ENCODE measurements around the gene ZBTB7C. TPM values are rescaled to one million over a fixed set of nuclear protein-coding genes. Genes with fewer than 3 reads are reported as not detected.

Gene ZBTB7C
- total RNA-seq, 2 experiments from 2014 or later, result not detected

DNA sequence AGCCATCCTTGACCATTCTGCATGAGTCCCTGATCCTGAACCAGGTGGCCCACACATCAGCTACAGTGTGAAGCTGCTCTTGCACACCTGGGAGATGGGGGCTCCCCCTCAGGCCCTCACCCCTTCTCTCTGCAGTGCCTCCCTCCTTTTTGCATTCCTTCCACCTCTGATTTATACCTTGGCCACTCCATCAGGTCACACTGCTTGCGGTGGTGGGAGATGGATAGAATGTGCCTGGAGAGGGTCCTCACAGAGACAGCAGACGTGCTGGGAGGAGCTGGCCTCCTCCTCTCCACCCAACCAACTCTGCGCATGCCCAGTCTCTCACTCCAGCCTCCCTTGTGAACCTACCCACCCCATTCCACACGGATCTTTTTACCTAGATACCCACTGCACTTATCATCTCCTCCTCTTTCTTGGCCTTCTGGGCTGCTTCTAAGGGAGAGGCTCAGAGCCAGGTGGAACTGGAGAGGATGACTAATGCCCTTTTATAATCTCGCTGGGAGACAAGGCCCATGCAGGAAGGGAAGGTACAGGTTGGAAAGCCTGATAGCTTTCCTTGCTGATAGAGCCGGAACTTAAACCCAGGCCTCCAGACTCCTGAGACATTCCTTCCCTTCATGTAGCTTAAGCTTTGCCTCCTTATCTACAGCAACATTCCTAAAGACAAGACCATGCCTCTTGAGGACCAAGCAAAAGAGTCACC lies 205.1 kb downstream of the ZBTB7C start:
- DNase-seq (ENCODE audit: low spot score), result no peak
- Histone ChIP-seq H3K4me1 (ENCODE audit: insufficient read depth, low read length, poor library complexity, severe bottlenecking) (no peaks in the 10 kb centered on the region), H2AFZ (ENCODE audit: low read length) (no peak overlapping the region), H3K9me2 (ENCODE audit: insufficient read depth, low read length) (no peaks in the 10 kb centered on the region), H3K79me2 (ENCODE audit: insufficient read depth, low read depth, low read length) (no peaks in the 10 kb centered on the region), H3K36me3 (ENCODE audit: insufficient read depth, low read length) (no peaks in the 10 kb centered on the region), H3K27ac (ENCODE audit: low read depth, low read length, poor library complexity, severe bottlenecking) (no peak overlapping the region), H4K20me1 (ENCODE audit: insufficient read depth, low read length) (no peaks in the 10 kb centered on the region), H3K4me3 (ENCODE audit: low read depth, low read length, poor library complexity, severe bottlenecking) (no peak overlapping the region), H3K4me2 (ENCODE audit: low read length) (no peak overlapping the region), H3K9me3 (ENCODE audit: low read length) (no peaks in the 10 kb centered on the region)
- intact Hi-C loops (cut with micrococcal nuclease; ENCODE audit: unreplicated experiment), result no loop called here
- no TSS peak for BruUV-seq (replicated peaks)
- TF ChIP-seq EZH2phosphoT487 (IDR thresholded peaks at IDR 0.05; ENCODE audit: borderline replicate concordance, low read depth, low read length), result no peak
- TF ChIP-seq, protein P1, sequence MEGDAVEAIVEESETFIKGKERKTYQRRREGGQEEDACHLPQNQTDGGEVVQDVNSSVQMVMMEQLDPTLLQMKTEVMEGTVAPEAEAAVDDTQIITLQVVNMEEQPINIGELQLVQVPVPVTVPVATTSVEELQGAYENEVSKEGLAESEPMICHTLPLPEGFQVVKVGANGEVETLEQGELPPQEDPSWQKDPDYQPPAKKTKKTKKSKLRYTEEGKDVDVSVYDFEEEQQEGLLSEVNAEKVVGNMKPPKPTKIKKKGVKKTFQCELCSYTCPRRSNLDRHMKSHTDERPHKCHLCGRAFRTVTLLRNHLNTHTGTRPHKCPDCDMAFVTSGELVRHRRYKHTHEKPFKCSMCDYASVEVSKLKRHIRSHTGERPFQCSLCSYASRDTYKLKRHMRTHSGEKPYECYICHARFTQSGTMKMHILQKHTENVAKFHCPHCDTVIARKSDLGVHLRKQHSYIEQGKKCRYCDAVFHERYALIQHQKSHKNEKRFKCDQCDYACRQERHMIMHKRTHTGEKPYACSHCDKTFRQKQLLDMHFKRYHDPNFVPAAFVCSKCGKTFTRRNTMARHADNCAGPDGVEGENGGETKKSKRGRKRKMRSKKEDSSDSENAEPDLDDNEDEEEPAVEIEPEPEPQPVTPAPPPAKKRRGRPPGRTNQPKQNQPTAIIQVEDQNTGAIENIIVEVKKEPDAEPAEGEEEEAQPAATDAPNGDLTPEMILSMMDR (conservative IDR thresholded peaks at IDR 0.05; ENCODE audit: low read length), result no peak
- ChIA-PET CTCF (ENCODE audit: unreplicated experiment) (no interaction called here), POLR2A (no interaction called here)

DNA sequence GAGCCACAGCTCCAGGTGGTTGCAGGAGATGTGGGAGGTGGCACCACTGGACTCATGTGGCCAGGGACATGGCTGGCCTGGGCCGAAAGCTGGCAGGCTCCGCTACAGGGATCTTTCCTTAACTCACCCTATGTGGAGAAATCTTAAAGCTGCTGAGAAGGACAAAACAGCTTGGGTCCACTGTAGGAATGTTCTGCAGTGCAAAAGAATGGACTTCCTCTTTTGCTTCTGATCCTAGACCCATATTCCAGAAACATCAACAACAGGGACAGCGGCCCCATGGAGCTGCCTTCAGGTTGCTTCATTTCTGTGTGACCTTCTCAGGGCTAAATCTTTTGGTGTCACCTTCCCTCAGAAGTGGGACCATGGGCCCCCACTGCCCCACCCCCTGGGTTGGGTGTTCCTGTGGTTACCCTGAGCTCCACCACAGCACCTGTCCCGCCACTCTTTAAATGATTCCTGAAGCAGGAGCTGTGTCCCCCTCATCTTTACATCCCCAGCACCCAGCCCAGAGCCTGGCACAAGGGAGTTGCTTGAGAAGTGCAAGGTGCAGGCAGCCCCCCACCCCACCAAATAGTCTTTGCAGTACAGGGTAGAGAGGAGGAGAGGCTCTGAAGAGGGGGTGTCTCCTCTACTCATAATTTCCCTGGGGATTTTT lies 205.8 kb downstream of the ZBTB7C start:
- intact Hi-C loops (cut with micrococcal nuclease; ENCODE audit: unreplicated experiment), result no loop called here
- no peaks in the 10 kb centered on the region for H3K36me3 ChIP-seq (ENCODE audit: insufficient read depth, low read length)
- H2AFZ ChIP-seq (ENCODE audit: low read length), result no peak overlapping the region
- H3K27ac ChIP-seq (ENCODE audit: low read depth, low read length, poor library complexity, severe bottlenecking), result no peak overlapping the region
- H3K79me2 ChIP-seq (ENCODE audit: insufficient read depth, low read depth, low read length), result no peaks in the 10 kb centered on the region
- BruUV-seq (replicated peaks), result no TSS peak
- TF ChIP-seq EZH2phosphoT487 (IDR thresholded peaks at IDR 0.05; ENCODE audit: borderline replicate concordance, low read depth, low read length), result no peak
- TF ChIP-seq, protein P1 (conservative IDR thresholded peaks at IDR 0.05; ENCODE audit: low read length), result no peak
- DNase-seq (ENCODE audit: low spot score), result no peak
- H3K4me3 ChIP-seq (ENCODE audit: low read depth, low read length, poor library complexity, severe bottlenecking), result no peak overlapping the region
- H3K9me3 ChIP-seq (ENCODE audit: low read length), result no peaks in the 10 kb centered on the region
- ChIA-PET CTCF (ENCODE audit: unreplicated experiment) (no interaction called here), POLR2A (no interaction called here)
- no peak overlapping the region for H3K4me2 ChIP-seq (ENCODE audit: low read length)
- H3K9me2 ChIP-seq (ENCODE audit: insufficient read depth, low read length), result no peaks in the 10 kb centered on the region
- no peaks in the 10 kb centered on the region for H4K20me1 ChIP-seq (ENCODE audit: insufficient read depth, low read length)
- H3K4me1 ChIP-seq (ENCODE audit: insufficient read depth, low read length, poor library complexity, severe bottlenecking), result no peaks in the 10 kb centered on the region

Measured in OCI-LY7 (cell line).